Measurements from ENCODE around the gene HOXD11. TPM values are rescaled to one million over a fixed set of nuclear protein-coding genes. Genes with fewer than 3 reads are reported as not detected.

The HOXD11 gene
- total RNA-seq, 4 donors from 2014 or later, result 0.21 to 1.8 (median 1.2) TPM; not detected in 1

DNA sequence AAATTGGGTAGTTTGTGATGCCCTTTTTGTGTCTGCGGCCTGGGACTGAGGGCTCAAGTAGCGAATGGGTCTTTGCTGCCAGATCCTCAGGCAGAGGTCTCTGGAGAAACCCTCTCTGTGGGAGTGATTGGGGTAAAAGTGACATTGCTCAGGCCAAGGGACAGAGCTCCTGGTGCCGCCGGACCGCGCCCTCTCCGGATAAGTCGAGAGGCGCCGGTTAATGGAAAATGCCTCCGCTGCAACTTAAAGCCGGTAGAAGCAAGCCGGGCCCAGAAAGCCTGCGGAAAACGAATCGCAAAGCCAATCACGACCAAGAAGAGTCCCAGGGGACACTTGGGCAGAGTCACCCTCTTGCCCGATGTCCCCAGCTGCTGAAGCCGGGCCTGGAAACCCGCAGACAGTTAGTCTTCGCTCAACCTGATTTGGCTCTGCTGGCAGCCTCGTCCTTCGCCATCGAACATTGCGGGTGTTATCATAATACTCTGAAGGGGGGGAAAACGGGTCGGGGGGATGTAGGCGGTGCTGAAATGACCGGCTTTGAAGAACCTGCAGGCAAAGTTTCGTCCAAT is 7.8 kb upstream of the HOXD11 start:
- WGBS, 2 donors, result 10 to 16% methylated on average over 21 to 30 of the region's 30 CpGs
- H3K9me3 ChIP-seq, result no peaks in the 10 kb centered on the region
- H3K27me3 ChIP-seq, result peaks cover 5 to 100% of the 10 kb centered on the region in 2 donors
- DNase-seq (ENCODE audit: low spot score in 2 of 2), result no peak
- no peak overlapping the region for H3K27ac ChIP-seq
- no peak for TF ChIP-seq POLR2A (IDR thresholded peaks at IDR 0.05)
- TF ChIP-seq, protein P1, sequence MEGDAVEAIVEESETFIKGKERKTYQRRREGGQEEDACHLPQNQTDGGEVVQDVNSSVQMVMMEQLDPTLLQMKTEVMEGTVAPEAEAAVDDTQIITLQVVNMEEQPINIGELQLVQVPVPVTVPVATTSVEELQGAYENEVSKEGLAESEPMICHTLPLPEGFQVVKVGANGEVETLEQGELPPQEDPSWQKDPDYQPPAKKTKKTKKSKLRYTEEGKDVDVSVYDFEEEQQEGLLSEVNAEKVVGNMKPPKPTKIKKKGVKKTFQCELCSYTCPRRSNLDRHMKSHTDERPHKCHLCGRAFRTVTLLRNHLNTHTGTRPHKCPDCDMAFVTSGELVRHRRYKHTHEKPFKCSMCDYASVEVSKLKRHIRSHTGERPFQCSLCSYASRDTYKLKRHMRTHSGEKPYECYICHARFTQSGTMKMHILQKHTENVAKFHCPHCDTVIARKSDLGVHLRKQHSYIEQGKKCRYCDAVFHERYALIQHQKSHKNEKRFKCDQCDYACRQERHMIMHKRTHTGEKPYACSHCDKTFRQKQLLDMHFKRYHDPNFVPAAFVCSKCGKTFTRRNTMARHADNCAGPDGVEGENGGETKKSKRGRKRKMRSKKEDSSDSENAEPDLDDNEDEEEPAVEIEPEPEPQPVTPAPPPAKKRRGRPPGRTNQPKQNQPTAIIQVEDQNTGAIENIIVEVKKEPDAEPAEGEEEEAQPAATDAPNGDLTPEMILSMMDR (IDR thresholded peaks at IDR 0.05), result no peak
- TF ChIP-seq EP300 (IDR thresholded peaks at IDR 0.05), result no peak
- no peak overlapping the region for H3K4me3 ChIP-seq
- H3K36me3 ChIP-seq, result no peaks in the 10 kb centered on the region
- peaks cover 0 to 50% (median 7%) of the 10 kb centered on the region in 4 donors for H3K4me1 ChIP-seq

DNA sequence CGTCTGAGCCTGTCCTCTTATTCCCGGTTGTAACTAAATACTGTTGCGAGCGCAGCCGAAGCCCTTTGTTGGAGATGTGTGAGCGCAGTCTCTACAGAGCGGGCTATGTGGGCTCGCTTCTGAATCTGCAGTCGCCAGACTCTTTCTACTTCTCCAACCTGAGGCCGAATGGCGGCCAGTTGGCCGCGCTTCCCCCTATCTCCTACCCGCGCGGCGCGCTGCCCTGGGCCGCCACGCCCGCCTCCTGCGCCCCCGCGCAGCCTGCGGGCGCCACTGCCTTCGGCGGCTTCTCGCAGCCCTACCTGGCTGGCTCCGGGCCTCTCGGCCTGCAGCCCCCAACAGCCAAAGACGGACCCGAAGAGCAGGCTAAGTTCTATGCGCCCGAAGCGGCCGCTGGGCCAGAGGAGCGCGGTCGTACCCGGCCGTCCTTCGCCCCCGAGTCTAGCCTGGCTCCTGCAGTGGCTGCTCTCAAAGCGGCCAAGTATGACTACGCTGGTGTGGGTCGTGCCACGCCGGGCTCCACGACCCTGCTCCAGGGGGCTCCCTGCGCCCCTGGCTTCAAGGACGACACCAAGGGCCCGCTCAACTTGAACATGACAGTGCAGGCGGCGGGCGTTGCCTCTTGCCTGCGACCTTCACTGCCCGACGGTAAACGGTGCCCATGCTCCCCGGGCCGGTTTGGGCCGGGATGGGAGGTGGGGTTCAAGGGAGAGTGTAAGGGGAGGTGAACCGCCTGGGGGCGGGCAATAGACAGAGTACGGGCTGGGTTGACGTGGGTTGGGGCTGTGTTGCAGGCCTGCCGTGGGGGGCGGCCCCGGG is 7.1 kb upstream of the HOXD11 start, which contains the start of gene HOXD12:
TSS of gene HOXD12 (plus strand) at position 68 of the 819 bp plus-strand sequence. CDS start at position 75, 7 bp downstream.
- H3K36me3 ChIP-seq, result no peaks in the 10 kb centered on the region
- WGBS, 2 donors, result 6 to 10% methylated on average over 59 to 60 of the region's 70 CpGs
- no peaks in the 10 kb centered on the region for H3K9me3 ChIP-seq
- H3K4me3 ChIP-seq, result no peak within 1 kb of the TSS
- H3K27me3 ChIP-seq, result peaks cover 10 to 100% of the 10 kb centered on the region in 2 donors
- H3K4me1 ChIP-seq, result peaks cover 0 to 56% (median 14%) of the 10 kb centered on the region in 4 donors
- H3K27ac ChIP-seq, result no peak within 1 kb of the TSS
- TF ChIP-seq EP300 (IDR thresholded peaks at IDR 0.05) (no peak), POLR2A (IDR thresholded peaks at IDR 0.05) (no peak)
- TF ChIP-seq, protein P1 (IDR thresholded peaks at IDR 0.05), result no peak
- no peak for DNase-seq (ENCODE audit: low spot score in 2 of 2)

DNA sequence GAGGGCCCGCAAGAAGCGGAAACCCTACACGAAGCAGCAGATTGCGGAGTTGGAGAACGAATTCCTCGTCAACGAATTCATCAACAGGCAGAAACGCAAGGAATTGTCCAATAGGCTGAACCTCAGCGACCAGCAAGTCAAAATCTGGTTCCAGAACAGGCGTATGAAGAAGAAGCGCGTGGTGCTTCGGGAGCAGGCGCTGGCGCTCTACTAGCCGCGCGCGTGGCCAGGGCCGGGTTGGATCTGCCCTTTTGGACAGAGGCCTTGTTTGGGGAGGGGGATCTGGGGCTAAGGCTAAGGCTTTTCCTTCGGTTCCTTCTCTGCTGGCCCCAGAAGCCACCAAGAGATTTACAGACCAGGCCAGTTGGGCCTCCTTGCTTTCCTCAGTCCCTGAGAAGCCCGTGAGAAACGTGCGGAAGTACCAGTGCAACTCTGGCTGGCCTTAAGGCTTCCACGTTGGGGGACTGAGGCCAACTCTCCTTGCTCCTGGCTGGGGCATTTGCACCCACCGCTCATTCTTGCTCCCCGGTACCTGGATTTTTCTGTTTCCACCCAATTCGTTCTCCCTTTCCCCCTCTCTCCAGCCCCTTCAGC is 6.4 kb upstream of the HOXD11 start:
- TF ChIP-seq, protein P1 (IDR thresholded peaks at IDR 0.05), result no peak
- Histone ChIP-seq H3K36me3 (no peaks in the 10 kb centered on the region), H3K9me3 (no peaks in the 10 kb centered on the region), H3K27ac (no peak overlapping the region), H3K27me3 (peaks cover 10 to 100% of the 10 kb centered on the region in 2 donors), H3K4me1 (peaks cover 0 to 62% (median 14%) of the 10 kb centered on the region in 4 donors), H3K4me3 (no peak overlapping the region)
- no peak for DNase-seq (ENCODE audit: low spot score in 2 of 2)
- WGBS, 2 donors, result 20 to 30% methylated on average over 27 to 28 of the region's 28 CpGs

DNA sequence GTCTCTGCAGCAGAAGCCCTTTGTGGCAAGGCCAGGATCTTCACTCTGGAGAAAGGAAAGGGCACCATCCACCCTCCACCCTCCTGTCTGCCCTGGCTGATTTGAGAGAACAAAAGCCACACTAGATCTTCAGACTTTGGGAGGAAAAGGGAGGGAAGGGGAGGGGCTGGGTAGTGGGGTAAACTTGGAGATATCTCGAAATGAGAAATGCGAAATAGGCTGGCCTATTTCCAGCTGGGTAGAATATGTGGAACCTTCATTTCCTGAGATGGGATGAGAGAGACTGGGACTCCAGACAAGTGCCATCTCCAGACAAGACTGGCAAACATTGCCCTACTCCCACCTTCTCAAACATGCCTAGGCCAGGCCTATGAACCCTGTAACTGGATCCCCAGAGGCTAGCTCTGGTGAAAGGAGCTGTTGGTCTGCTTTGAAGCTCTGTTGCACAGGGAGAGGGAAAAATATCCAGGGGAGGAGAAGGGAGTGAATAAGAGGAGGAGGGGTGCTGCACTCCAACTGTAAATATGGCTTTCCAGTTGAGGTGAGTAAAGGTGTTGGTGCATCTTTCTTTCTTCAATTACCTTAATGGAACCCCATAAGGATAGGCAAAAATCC is 5.8 kb upstream of the HOXD11 start:
- TF ChIP-seq EP300 (IDR thresholded peaks at IDR 0.05) (no peak), POLR2A (IDR thresholded peaks at IDR 0.05) (no peak)
- TF ChIP-seq, protein P1 (IDR thresholded peaks at IDR 0.05), result no peak
- H3K4me1 ChIP-seq, result peaks cover 0 to 67% (median 14%) of the 10 kb centered on the region in 4 donors
- H3K9me3 ChIP-seq, result no peaks in the 10 kb centered on the region
- peaks cover 10 to 100% of the 10 kb centered on the region in 2 donors for H3K27me3 ChIP-seq
- H3K36me3 ChIP-seq, result no peaks in the 10 kb centered on the region
- no peak for DNase-seq (ENCODE audit: low spot score in 2 of 2)
- no peak overlapping the region for H3K4me3 ChIP-seq
- WGBS, 2 donors, result 53 to 60% methylated on average over 2 of the region's 2 CpGs
- H3K27ac ChIP-seq, result no peak overlapping the region
